ENCODE measurements around the gene SYNGR1.

SYNGR1 gene

DNA sequence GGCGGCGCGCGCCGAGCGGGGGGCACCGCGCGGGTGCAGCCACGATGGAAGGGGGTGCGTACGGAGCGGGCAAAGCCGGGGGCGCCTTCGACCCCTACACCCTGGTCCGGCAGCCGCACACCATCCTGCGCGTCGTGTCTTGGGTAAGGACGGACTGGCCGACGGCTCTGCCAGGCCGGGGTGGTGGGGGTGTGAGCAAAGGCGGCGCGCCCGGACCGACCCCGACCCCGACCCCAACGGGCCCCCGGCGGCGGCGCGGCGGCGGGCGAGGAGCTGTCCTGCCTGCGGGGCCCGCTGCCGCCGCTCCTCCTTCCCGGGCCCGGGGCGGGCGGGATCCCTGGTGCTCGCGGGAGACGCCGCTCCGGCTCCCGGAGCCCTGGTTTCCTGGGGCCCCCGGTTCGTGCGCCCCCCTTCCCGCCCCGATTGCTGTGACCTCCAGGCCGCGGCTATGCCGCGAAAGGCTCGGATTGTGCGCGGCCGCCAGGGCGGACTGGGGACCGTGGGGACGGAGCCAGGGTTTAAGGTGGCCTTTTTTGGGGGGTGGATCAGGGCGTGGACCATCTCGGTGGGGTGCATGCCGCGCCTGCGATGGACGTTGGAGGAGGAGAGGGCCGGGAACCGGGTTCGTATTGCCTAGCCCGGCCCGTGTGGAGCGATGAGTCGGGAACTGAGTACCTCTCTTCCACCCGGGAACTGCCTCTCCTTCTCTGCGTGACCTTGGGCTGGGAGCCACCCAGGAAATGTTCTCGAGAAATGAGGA, at the start of gene SYNGR1:
Gene SYNGR1, plus strand, starts transcription at position 25 of the 760 bp plus-strand sequence. Its CDS starts 20 bp downstream, at position 45.
- DNase-seq, result no peak

DNA sequence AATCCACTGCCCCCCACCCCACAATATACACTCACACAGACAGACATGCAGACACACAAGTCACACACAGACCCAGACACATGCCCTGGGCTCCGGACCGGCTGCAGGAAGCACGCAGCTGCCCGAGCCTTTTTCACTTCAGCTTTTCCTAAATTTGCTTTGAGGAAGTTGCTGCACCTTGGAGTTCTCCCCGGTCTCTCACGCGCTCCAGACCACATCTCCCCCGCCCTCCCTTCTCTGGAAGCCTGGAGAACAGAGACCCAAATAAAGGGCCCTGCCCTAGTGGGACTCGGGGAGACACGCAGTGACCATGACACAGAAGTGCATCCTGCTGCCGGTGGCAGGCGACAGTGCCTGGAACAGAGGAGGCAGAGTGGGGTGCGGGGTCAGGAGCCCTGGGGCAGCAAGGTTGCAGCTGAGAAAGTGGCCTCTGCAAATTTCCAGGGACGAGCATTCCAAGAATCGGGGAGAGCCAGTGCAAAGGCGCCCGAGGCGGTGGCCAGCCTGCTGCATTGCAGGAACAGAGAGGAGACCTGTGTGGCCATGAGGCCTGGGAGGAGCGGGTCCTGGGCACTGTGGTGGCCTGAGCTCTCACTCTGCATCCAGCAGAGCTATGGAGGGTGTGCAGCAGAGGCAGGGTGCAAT, 49.5 kb upstream of the SYNGR1 start:
- DNase-seq, result no peak

DNA sequence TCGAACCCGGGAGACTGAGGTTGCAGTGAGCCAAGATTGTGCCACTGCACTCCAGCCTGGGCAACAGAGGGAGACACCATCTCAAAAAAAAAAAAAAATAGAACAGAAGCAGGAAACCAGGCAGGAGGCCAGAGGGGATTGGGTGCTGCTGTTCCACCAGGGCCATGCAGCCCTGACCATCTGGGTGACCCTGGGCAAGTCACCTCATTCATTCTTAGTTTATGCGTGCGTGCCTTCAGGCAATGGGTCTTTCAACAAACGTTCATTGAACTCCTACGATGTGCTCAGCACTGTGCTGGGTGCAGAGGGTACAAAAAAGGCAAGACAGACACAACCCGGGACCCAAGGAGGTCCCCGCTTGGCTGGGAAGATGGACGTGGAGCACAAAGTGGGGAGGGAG, 48.7 kb upstream of the SYNGR1 start:
- no peak for DNase-seq

DNA sequence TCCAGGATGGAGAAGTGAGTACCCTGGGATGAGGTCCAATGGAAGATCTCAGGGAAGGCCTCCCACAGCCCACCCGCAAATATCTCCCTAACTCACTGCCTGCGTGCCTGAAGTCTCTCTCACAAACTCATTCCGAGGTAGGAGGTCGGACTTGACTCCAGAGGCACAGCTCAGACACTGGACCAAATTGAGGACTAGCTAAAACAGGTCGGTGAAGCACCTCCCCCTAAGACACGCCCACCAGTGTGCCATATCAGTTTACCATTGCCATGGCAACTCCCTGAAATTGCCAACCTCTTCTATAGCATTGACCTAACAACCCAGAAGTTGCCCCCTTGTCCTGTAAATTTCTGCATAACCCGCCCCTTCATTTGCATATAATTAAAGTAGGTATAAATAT, 47.9 kb upstream of the SYNGR1 start:
- DNase-seq, result no peak

- DNase-seq, result no peak
Observed at GRCh38 chr22:39302431-39302960, 47.3 kb upstream of the SYNGR1 start.

GRCh38 chr22:39303358-39303757, 46.4 kb upstream of the SYNGR1 start:
- DNase-seq, result no peak

GRCh38 chr22:39303892-39304671, 45.7 kb upstream of the SYNGR1 start:
- no peak for DNase-seq

- no peak for DNase-seq
Observed at GRCh38 chr22:39306456-39307361, 43.1 kb upstream of the SYNGR1 start.

DNA sequence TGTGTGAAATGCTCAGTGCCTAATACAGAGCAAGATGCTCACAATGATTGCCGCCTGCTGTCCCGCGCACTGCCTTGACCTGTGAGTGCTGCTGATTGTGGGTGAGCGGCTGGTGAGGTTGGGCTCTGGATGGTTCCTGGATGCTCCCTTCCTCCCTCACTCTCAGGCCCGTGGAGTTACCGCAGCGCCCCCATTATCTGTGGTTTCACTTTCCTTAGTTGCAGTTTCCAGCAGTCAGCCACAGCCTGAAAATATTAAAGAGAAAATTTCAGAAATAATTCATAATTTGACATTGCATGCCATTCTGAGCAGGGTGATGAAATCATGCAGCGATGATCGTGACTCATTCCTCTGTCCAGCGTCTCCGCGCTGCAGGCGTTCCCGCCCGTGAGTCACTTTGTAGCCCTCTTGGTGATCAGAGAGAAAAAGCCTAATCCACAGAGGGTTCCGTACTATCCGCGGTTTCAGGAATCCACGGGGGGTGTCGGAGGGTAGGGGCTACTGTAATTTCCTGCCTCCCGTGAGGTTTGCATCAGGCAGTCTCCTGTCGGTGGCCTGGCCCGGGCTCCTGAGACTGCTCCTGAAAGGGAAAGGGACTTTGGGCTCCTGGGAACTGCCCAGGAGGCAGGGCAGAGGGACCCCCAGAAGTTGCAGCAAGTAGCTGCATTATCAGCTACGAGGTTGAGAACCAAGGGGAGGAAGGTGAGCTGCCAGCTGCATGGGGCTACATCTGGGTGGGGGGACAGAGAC, 41.0 kb upstream of the SYNGR1 start:
- DNase-seq, result no peak

DNA sequence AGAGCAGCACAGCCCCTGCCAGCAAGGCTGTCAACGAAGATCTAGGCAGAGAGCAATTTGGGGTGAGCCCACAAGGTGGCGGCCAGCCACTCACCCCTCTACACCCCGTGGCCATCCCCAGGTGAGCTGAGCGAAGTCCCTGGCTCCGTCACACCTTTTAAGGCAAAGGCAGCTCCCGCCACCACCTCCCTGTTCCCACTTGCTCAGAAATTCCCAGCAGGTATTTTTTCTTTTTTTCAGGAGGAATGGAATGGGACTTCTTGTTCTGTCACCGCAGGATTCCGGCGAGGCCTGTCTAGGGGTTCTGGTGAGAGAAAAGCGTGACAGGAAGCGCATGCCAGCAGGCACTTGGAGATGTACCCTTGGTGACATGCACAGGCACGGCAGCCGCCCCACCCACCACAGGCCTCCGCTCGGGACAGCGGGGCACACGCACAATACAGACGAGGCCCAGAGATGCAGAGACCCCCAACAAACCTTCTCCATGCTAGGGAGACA, 40.4 kb upstream of the SYNGR1 start:
- DNase-seq, result no peak

GRCh38 chr22:39309881-39310714, 39.7 kb upstream of the SYNGR1 start:
- DNase-seq, result no peak

DNA sequence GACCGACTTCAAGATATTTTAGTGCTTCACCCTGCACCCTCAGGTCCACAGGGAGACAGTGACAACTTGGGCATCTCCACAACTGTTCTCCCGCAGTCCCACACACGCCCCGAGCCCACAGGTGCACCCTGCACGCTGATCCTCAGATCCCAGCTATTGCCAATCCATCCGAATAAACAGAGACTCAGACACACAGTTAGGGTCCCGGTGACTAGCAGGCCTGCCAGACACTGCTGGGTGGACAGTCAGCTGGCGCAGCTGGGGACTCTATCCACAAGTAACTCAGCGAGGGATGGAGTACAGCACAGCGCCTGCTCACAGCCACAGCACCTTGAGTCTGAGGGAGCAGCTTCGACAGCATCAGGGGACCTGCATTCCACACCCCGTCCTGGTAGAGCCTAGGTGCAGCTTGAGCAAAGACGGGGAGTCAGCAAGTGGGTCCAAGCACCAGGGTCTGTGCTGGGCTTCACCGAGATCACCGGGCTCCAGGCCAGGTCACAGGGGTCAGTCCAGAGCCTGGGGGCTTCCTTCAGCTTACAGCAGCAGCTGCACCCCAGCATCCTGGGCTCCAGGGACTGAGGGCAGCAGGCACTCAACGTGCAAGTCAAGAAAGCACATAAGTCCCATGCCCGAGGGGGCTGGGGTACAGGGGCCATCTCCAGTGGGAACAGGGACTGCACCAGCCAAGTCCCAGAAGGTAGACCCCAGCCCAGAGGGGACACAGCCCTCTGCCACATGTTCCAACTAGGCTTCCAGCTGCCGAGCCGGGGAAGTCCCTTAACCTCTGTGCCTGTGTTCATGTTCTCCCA, 38.0 kb upstream of the SYNGR1 start:
- DNase-seq, result no peak

GRCh38 chr22:39312410-39312809, 37.4 kb upstream of the SYNGR1 start:
- no peak for DNase-seq

DNA sequence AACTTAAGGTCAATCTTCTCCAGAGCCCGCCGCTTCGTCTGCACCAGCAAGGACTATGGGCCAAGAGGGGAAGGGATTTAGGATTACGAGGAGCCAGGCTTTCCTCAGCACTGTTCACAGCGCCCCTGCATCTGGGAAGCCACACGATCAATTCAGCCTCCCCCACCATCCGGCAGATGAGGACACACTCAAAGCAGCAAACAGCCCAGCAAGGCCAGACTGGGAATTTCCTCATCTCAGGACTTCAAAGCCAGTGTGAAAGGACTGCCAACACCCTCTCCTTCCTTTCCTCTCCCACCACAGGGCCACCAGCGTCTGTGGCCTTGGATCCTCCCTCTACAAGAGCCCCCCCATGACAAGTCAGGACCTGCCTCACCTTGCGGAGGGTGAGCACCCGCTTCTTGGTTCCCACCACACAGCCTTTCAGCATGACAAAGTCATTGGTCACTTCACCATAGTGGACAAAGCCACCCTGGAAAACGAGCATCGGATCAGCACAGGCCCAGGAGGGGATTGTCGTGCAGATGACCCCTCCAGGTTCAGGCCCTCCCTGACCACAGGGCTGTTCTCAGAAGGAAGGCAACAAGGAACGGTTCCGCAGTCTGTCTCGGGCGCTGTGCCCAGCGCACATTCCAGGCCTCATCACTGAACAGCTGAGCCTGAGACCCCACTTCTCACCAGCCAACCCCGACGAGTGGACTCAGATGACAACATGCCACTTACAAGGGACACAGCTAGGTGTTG, 36.4 kb upstream of the SYNGR1 start:
- no peak for DNase-seq

DNA sequence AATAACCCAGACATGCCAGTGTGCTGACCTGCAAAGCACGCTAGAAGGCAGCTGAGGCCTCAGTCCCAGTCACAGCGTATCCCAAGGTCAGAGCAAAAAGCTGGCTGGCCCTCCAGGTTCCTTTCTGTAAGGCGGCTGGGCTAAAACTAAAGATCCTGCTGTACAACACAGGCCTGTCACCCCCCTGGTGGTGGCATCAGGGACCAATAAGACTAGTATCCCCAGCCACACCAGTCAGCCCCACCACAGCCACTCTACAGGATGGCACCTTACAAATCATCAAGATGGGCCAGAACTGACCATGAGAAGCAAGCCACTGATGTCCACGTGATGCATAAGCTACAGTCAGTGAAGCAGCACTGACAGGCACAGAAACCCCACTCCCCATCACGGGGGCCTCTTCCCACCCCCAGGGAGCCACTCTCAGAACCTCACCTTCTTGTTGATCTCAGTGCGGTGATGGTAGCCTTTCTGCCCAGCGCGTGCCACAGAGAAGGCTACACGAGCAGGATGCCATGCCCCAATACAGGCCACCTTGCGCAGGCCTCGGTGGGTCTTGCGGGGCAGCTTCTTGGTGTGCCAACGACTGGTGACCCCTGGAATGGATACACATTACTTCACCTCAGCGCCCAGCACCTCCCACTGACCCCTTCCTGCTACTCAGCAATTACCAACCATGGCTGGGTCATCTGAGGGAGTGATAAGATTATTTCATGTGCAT, 35.4 kb upstream of the SYNGR1 start:
- DNase-seq, result no peak

DNA sequence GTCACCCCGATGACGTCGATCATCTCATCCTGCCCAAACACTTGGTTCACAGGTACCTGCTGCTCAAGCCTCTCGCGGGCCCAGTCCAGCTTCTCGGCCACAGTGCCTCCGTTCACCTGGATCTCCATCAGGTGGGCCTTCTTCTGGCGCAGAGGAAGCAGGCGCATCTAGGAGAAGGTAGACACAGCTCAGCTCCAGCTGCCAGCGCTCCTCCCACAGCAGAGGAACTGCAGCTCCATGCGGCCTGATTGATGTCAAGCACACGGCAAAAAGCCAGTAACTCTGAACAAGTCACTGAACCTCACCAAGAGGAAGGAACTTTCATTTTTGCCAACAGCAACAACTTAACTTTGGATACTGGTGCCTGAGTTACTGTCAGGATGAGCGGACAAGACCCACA, 34.4 kb upstream of the SYNGR1 start:
- DNase-seq, result no peak

DNA sequence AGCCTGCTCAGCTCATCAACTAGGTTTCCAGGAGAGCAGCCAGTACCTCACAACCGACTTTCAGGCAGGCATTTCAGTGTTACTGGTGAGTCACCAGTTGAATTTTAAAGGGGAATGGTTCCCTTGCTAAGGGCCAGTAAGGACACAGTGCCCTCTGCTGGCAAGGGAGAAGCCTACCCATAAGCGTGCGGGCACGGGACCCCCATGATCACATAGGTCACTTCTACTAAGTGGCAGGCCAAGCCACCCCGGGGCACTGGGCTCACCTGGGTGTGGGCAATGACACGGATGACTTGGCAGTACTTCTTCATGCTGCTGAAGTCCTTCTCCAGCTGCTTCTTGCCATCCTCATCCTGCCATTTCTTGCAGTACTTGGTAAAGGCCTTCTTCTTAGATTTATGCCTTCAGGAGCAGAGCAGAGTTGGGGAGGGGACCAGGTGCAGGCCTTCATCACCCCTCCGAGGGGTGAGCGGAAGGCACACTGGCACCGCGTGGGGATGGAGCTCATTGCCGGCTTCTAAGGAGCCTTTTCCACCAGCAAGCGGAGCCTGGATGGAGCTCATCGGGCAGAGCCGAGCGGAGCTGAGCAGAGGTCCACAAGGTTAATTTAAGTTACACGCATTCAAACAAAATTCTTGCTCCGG, 33.2 kb upstream of the SYNGR1 start:
- peak; percentile 55 for DNase-seq

Measured in NCI-H1436 (cell line).